NK-92 (cell line): ENCODE measurements around the gene TMCC3.
"Not testable (repeated sequence)": the region's sequence is repeated elsewhere in the genome, so short reads cannot be mapped to it uniquely, and the experiment has no call there.

Experiments
- DNase-seq: peaks from one replicate; lab custom pipeline; 2025; ENCODE audit not compliant: unreplicated experiment; lab: John Stamatoyannopoulos, UW

Gene TMCC3

DNA sequence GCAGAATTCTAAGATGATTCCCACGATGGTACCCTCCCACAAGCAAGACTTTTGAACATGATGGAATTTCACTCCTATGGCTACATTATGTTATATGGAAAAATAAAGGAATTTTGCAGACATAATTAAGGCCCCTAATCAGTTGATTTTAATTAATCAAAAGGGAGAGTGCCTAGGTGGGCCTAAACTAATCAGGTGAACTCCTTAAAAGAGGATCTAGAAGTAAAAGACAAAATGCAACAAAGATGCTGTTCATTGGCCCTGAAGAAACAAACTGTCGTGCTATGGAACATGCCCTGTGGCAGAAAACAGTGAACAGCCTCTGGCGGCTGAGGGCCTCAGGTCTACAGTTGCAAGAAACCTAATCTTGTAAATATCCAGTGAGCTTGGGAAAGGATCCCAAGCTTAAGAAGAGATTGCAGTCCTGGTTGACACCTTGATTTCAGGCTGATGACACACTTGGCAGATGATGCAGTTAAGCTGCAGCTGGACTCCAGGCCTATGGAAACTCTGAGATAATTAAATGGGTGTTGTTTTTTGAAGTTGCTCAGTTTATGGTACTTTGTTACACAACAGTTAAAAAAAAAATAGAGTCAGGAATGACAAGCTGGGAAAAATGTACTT lies 13.8 kb downstream of the TMCC3 start:
- no peak for DNase-seq

DNA sequence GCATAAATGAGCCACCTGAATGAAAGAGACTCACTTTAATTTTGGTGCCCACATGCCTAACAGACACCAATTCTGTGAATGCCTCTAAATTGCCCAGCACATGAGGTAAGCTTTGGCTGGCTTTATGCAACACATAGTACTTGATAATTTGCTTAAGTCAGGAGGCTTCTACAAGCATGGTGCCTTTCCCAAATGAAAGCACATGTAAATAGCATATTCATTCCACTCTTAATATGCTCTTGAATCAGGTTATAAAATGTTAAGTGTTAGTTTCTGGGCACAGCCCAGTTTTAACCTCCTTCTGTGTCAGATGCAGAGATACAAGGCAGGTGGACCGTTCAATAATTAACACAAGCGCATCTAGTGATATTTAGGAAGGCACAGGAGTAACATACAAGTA lies 15.6 kb downstream of the TMCC3 start:
- DNase-seq: no peak

DNA sequence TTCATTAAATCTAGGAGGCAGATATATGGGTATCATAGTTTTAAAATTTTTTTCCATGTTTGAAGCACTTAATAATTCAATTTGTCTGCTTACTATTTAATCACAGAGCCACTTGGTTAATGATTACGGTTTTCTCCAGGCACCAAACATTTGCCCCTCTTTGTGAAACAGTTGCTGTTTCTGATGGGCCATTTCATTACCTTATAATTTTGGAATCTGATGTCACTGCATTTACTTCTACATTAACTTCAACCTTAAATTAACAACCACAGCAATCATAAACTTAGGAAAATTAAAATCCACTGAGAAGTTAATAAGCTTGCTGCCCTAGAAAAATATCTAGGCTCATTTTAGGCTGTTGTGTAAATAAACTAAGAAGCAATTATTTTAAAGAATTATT lies 17.0 kb downstream of the TMCC3 start:
- DNase-seq: no peak

DNA sequence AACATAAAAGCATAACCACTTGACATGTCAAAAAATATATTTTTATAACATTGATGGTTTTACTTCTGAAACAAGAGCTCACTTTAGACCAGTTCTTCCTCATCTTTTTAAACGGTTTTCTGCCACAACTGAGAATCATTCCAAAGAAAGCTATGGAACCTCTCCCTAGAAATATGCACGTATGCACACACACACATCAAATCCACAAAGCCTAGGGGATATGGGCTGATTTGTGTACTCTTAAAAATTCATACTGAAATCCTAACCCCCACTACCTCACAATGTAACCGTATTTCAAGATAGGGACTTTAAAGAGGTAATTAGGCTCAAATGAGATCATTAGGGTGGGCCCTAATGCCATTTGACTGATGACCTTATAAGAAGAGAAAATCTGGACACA lies 19.3 kb downstream of the TMCC3 start:
- DNase-seq: no peak

DNA sequence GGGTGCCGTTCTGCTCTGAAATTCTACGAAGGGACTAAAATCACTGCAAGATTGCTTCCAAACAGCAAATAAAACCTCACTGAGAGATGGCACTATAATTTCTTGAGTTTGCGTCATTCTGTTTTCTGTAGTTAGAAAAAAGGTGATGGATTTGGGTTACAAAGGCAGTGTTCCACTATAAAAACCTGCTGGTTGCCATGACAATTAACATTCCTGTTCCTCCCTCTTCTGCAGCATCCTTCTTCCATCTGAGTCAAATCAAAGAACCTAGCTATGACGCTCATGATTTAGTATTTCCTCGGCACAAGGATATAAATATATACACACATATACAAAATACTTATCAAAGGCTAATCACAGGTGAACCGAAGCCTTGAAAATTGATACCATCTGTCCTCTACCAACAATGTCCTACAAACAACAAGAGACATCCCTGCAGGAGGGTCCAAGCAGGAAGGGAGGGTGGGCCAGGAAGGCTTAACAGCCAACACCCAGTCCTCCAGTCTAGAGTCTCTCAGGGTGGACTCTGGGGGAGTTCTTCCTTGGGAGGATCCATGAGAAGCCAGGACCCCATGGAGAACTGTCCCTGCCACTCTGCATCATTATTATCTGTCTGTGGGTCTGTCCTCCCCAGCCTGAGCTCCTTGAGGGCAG lies 21.4 kb downstream of the TMCC3 start:
- DNase-seq: no peak

DNA sequence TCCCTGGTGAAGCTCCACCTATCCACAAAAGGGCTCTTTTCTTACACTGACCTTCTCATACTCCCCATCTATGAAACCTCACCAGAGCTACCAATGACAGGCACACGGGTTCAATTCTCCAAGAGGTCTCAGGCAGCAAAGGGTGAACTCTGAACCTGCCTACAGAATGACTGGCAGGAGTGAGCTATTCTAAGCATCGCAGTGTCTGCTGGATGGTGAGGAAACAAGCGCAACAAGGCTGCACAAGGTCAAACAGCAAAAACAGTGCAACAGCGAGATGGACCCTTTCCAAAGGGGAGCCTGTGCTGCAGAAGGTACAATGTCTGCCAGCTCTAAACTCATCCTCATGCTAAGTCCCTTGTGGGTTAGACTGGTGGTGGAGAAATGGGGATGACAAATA lies 22.0 kb downstream of the TMCC3 start:
- DNase-seq: no peak

DNA sequence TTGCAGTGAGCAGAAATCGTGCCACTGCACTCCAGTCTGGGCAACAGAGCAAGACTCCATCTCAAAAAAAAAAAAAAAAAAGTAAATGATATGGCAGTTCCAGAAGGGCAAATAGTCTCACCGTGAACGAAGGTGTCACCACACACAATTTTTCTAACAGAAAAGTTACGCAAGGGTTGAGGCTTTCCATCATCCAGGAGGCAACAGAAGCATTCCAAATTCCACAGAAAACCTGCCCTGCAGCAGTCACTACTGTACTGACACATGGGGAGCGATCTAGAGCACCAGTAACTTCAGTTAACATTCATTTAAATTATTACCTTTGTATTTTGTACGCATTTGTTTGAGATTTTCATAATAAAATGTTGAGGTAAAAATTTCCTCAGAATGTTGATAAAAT lies 24.8 kb downstream of the TMCC3 start:
- no peak for DNase-seq

DNA sequence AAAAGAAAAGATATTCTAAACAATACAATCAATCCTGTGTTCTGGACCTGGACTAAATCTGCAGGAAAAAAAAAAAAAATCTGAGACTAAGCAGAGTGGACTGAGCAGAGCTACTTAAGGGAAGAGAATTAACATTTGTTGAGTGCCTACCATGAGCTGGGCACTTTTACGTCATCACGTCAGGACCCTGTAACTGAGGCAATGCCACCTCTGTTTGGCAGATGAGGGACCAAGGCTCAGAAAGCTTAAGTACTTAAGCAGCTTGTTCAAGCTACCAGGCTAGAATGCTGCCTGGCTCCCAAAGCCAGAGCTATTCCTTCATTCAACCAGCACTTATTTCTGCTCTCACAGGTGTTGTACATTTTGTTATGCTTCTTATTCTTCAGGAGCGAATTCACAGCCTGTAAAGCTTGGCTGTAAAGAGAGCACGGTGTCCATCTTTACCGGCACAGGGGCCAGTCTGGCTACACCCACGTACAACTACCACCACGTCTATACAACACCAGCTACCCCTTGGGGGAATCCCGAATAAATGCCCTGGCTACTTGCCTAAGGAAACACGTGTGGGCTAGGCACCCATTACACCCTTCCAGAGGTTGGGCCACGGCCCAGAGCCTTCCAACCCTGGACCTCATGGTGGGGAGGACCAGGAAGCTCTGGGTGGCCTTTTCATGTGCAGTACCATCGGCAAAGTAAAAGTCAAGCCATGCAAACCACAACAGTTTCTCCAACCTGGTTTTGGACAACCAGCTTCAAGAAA lies 27.0 kb downstream of the TMCC3 start:
- DNase-seq: no peak

DNA sequence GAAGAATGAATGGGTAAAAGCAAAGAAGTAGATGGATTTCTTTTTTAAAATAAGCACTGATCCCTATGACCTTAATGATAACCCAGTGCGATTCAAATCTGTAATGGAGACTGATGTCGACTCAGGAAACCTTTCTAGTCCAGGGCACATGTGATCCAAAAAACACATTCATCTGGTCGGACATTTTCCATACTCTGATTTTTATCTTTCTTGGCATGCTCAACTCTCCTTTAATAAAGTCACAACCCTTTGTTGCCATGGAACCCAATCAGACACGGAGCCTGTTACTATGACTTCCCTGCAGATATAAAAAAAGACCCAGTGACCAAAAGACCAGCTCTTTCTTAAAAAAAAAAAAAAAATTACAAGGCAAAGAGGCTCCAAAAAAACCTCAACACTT lies 27.9 kb downstream of the TMCC3 start:
- DNase-seq: no peak

DNA sequence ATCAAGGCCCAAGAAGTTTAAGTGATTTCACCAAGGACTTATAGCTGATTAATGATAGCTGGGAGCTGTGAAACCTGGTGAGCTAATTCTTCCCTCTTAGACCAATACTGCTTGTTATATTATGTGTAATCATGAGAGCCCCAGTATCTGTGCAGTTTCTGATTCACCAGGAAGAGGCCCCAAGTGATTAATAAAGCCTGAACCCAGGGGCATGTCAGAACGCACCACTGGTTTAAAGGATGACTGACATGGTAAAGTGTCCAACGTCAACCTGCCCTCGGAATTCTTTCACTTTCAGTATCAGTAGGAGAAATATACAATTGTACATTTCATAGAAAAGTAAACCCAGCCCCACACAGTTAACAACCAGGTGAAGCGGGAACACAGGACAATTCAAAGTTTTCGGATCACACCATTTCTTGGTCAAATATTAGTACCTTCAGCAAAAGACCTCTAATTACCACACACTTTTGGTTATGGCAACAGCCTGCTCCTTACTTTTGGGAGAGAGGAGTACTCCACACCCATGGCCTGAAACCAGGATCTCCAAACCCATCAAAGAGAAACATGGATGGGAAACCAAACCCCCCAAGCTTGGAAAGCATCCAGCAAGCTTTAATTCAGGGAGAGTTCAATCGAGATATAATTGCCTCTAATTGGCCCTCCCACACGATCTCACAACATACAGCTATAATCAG lies 28.5 kb downstream of the TMCC3 start:
- no peak for DNase-seq

DNA sequence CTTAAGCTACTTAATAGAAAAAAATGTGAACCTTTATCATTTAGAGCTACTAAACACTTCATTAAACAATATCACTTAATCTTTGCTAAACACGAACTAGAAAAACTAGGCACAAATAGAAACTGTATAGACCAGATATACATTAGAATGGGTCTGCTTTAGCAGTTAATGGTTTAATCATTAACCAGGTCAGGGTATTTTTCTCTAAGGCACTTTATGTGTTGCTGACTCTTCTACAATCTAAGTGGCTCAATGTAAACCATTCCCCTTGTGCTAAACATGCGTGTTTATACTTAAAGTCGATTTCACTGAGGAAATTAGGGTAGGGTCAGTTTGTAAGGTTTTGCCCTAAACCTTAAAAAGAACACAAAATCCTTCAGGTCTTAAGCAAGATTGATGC lies 29.7 kb downstream of the TMCC3 start:
- DNase-seq: no peak

DNA sequence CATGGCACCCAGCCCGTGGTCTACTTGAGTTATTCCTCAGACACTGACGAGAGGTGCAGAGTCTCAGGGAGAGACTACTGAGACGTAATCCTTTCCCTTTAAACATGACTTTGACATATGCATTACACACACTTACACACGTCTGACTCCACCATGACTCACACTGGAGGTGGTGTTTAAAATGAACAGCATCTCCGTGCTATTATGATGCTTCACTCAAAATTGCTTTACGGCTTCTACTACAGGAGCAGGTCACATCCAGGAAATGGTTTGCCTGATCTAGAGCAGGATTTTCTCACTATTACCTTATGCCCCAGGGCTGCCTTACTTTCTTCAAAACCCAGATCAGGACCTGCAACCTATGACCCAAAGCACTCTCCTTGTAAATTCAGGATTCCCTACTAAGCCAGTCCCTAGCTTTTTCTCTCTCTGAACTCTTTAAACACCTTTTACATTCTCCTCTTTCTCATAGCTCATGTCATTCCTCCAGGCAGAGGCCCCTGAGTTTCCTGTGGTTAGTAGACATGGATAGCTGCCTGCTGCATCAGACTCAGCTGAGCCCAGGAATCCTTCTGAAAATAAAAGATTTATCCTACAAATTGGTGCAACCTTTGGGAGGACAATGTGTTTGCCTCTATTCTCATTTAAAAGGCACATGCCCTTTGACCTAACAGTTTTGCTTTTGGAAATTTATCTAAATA lies 31.2 kb downstream of the TMCC3 start:
- no peak for DNase-seq

DNA sequence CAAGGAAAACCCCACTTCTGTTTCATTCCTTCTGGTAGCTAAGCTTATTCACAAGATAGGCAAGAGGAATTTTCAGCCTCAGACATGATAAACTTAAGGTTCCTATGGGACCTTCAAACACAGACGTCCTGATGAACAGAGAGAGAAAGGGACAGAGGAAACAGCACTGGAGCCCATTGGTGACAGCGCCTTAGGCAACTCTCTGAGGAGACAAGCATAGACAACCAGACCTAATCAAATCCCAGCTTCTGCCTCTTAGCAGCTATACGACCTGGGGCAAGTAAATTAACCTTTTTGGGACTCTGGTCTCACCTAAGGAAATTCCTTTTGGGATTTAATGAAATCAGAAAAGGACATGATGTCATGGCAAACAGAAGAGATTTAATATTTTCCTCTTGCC lies 33.3 kb downstream of the TMCC3 start:
- DNase-seq: no peak

DNA sequence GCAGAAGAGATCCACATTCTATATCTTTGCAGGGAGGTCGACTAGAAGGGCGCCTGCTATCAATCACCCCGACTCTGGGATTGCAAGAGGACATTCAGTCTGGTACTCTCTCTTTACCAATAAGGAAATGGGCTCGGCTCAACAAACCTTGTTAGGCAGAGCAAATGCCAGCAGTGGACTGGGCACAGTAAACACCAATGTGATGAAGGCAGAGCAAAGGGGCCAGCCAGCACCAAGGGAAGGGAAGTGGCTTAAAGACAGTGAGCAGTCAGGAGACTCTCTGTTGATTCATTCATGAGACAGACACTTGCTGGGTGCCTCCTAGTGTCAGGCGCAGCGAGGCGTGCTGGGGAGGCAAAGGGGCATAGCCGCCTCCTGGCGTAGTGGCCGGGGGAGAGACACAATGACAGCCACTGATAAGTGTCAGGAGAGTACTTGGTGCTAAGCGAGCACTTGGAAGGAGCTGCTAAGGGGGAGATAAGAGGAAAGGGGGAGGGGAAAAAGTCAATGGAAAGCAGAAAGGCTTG lies 34.1 kb downstream of the TMCC3 start:
- no peak for DNase-seq

DNA sequence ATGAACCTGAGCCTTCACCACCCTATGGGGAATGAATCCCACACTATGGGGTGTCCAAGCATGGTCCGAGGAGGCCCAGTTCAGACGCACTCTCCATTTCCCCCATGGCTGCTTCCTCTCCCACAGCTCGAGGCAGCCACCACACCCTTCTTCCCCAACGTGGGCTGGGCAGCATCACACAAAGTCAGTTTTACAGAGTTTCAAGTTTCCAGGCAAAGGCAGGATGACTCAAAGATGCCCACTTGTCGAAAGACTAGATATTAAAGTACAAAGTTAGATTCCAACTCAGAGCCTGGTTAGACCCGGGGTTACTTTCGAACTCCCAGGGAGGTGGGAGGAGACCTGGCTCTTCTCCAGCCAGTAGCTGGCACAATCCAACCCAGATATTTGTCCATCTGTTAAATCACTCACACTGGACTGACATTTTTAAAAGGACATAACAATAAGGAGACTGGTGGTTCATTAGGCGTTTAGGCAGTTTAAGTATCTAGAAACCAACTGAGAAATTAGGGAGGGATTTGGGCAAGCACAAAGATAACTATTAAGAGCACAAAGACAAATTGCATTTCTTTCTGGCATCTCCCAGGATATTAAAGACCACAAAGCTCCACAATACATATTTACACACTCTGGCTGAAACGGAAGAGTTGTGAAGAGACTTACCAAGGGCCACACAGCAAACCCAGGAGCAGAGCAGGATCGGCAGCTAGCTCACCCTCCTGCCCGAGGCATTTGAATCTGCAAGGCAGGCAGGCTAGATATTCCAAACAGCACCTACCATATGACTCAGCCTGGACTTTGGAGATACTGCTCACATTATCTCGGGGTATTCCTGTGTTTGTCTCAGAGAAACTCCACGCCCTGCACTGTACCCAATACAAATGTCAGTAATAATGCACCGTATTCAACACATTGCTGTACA lies 34.8 kb downstream of the TMCC3 start:
- DNase-seq: no peak

DNA sequence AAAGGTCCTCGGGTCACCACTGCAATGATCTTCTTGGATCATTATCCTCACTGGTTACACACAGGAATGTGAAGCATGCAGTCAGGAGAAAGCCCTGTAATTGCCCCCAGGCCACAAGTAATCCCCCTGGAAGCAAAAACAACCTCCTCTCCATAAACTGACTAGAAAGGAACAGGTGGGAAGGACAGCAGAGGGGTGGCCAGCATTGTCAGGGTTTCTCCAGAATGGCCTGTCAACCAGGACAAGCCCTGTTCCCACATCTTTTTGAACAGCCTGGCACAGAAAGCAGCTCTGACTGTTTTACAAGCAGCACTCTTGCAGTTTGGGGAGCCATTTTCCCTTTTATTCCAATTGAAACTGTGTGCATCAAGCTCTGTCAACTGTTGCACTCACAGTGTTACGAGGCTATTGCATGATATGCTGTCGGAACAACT lies 36.1 kb downstream of the TMCC3 start:
- no peak for DNase-seq

DNA sequence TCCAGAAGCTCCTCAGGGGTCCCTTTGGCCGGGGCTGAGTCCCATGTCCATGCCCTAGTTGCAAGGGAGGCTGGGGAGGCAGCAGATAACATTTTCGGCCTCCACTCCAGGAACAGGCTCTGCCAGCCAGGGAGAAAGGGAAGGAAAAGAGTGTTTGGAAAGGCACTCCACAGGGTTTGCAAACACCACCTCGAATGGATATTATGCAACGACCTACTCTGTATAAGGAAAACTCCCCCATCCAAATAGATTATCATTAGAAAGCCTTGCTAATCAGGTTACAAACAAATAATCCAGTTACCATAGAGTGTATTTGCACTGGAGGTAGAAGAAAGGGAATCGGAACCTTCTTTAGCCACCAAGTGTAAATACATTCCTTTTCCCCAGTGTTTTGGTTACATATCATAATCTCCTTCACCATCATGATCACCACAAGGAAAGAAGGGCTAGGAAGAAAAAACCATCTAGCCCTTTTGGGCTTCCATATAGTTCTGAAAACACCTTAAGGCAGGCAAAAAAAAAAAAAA lies 40.4 kb downstream of the TMCC3 start:
- DNase-seq: no peak

DNA sequence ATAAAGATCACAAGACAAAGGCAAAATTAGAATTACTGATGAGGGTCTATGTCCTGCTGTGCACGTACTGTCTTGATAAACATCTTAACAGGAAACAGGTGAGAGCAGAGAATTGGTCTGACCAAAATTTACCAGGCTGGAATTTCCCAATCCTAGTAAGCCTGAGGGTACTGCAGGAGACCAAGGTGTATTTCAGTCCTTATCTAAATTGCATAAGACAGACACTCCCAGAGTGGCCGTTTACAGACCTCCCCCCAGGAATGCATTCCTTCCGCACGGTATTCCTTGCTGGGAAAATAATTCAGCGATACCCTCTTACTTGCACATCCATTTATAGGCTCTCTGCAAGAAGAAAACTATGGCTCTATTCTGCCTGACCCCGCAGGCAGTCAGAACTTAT lies 43.5 kb downstream of the TMCC3 start:
- DNase-seq: not testable (repeated sequence)

DNA sequence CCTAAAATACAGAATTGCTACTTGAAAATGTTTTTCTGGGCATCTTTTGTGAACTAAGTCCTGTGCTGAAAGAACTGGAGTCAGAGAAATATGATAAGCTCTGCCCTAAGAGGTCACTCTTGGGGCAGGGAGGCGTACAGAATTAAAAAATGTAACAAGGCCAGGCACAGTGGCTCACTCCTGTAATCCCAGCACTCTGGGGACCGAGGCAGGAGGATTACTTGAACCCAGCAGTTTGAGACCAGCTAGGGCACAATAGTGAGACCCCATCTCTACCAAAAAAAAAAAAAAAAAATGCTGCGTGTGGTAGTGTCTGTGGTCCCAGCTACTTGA lies 46.0 kb downstream of the TMCC3 start:
- no peak for DNase-seq
